Left lung (tissue), 10 donors: Measurements from ENCODE around the gene SAG. TPM values are rescaled to one million over a fixed set of nuclear protein-coding genes. Genes with fewer than 3 reads are reported as not detected.

ENCODE experiments used
- ATAC-seq: fragments of 200-7000 bp; cut with Tn5 transposase; one replicate; pipeline ENCODE4 v1.9.1; 2020; ENCODE audit warnings: moderate library complexity
- DNase-seq, 4 donors: peaks; one replicate each; pipeline ENCODE4 v3.0.0-alpha.2; 2013 to 2020
- H3K27ac ChIP-seq, 2 donors: fragments of 200-600 bp; sonication (generic) in 1 of 2; one replicate each; pipeline versions ENCODE4 v1.5.0 to v1.8.0; 2020 to 2021
- H3K27me3 ChIP-seq, 2 donors: fragments of 200-600 bp; sonication (generic) in 1 of 2; one replicate each; pipeline versions ENCODE4 v1.5.0 to v1.8.0; 2020 to 2021
- H3K36me3 ChIP-seq, 2 donors: fragments of 200-600 bp; sonication (generic) in 1 of 2; one replicate each; pipeline versions ENCODE4 v1.5.0 to v1.8.0; 2020 to 2021
- H3K4me1 ChIP-seq, 2 donors: fragments of 200-600 bp; one replicate each; pipeline ENCODE4 v1.8.0; 2021
- H3K4me3 ChIP-seq, 2 donors: fragments of 200-600 bp; sonication (generic) in 1 of 2; one replicate each; pipeline versions ENCODE4 v1.5.0 to v1.8.0; 2020 to 2021; ENCODE audit warnings: mild to moderate bottlenecking in 1 of 2
- H3K9me3 ChIP-seq, 2 donors: fragments of 200-600 bp; sonication (generic) in 1 of 2; one replicate each; pipeline versions ENCODE4 v1.5.0 to v1.8.0; 2020 to 2021
- CTCF ChIP-seq, 2 donors: fragments of 200-600 bp; sonication (generic) in 1 of 2; IDR thresholded peaks; one replicate each; pipeline versions ENCODE4 v1.5.0 to v1.8.0; 2021; ENCODE audit warnings: antibody characterized with exemption in 2 of 2
- intact Hi-C, 2 donors: fragments of 100-400 bp; cut with DNase I; formaldehyde crosslinking; loops; one replicate each; pipeline versions ENCODE4 v1.11.2 to v1.14.2; 2022
- polyA plus RNA-seq, 6 donors: library from polyadenylated mRNA; unstranded; fragments of 120-200 nt; gene quantifications; one replicate each; pipeline ENCODE4 v1.2.1, GENCODE V29; 2013; ENCODE audit not compliant: insufficient read length in 6 of 6
- total RNA-seq, 2 donors: library from RNA; stranded (reverse); fragmentation: NEBNext Ultra II Directional; extraction: Animal tissue kit (Norgen Biotek cat#: 25700); gene quantifications; one replicate each; pipeline ENCODE4 v1.2.1, GENCODE V29; 2021
- donor health status: DM: no; HTN: yes; CAD: no.
- donor health status: DM: no; HTN: no; CAD: no.

Gene SAG
- total and polyA plus RNA-seq, 8 donors = 0.08 to 0.24 (median 0.19) TPM; not detected in 2

- no peak for ATAC-seq
- no peak for TF ChIP-seq CTCF (IDR thresholded peaks at IDR 0.05)
- no peaks in the 10 kb centered on the region for H3K4me1 ChIP-seq
- no peaks in the 10 kb centered on the region for H3K27me3 ChIP-seq
- peaks cover 0 to 59% of the 10 kb centered on the region in 2 donors for H3K36me3 ChIP-seq
- no peak overlapping the region for H3K27ac ChIP-seq
- no peaks in the 10 kb centered on the region for H3K9me3 ChIP-seq
- DNase-seq = no peak
- intact Hi-C loops = no loop called here
- H3K4me3 ChIP-seq = no peak overlapping the region
Observed at GRCh38 chr2:233295891-233296290, 11.7 kb upstream of the SAG start.

DNA sequence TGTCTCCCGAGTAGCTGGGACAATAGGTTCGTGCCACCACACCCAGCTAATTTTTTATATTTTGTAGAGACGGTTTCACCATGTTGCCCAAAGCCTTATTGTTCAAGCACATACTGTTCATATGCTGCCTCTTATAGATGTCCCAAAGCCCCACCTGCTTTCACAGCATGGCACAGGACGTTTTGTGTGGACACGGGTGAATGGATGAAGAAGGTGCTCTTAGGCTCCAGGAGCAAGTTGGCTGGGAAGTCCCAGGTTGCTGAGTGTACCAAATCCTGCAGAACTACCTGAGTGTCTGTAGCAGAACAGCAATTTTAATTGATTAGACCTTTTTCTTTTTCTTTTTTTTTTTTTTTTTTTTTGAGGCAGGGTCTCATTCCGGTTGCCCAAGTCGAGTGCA, 10.5 kb upstream of the SAG start:
- DNase-seq = no peak
- TF ChIP-seq CTCF (IDR thresholded peaks at IDR 0.05) = no peak
- intact Hi-C loops = no loop called here
- H3K9me3 ChIP-seq = no peaks in the 10 kb centered on the region
- no peak overlapping the region for H3K27ac ChIP-seq
- H3K4me3 ChIP-seq = no peak overlapping the region
- H3K36me3 ChIP-seq = peaks cover 0 to 47% of the 10 kb centered on the region in 2 donors
- ATAC-seq = no peak
- no peaks in the 10 kb centered on the region for H3K4me1 ChIP-seq
- H3K27me3 ChIP-seq = no peaks in the 10 kb centered on the region

DNA sequence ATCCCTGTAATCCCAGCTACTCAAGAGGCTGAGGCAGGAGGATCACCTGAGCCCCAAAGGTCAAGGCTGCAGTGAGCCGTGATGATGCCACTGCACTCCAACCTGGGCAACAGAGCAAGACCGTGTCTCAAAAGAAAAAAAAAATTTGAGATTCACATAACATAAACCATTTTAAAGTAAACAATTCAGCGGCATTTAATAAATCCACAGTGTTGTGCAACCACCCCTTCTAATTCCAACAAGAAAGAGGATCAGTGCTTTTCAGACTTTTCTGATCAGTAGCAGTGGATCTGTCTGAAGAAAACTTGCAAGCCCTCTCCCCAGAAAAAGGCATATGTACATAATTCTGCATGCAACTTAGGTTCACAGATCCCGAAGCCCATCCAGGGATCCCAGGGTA, 7.2 kb upstream of the SAG start:
- DNase-seq = no peak
- intact Hi-C loops = no loop called here
- no peak for ATAC-seq
- no peak for TF ChIP-seq CTCF (IDR thresholded peaks at IDR 0.05)
- H3K27me3 ChIP-seq = no peaks in the 10 kb centered on the region
- H3K27ac ChIP-seq = no peak overlapping the region
- peaks cover 0 to 14% of the 10 kb centered on the region in 2 donors for H3K36me3 ChIP-seq
- H3K9me3 ChIP-seq = no peaks in the 10 kb centered on the region
- H3K4me3 ChIP-seq = no peak overlapping the region
- H3K4me1 ChIP-seq = no peaks in the 10 kb centered on the region

- no peak for ATAC-seq
Observed at GRCh38 chr2:233301248-233301647, 6.4 kb upstream of the SAG start.

DNA sequence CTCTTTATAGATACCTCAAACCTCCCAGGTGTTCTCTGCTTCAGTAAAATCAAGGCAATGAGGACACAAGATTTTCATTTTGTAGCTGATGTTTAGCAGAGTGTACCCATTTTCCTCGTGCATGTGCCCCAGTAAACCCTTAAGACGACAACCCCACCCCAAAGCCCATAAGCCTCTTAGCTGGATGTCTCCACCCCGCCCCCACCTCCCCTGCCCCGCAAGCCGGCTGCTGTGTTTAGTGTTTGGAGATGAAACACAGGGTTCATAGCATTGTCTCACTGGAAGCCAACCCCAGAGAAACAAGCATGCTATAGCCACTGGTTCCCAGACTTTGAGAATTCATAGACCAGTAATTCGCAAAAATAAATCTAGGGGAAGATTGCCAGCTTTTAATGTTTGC, 5.8 kb upstream of the SAG start:
- H3K27me3 ChIP-seq = no peaks in the 10 kb centered on the region
- no peaks in the 10 kb centered on the region for H3K9me3 ChIP-seq
- ATAC-seq = no peak
- no peak overlapping the region for H3K4me3 ChIP-seq
- no peaks in the 10 kb centered on the region for H3K4me1 ChIP-seq
- peaks cover 0 to 1% of the 10 kb centered on the region in 2 donors for H3K36me3 ChIP-seq
- DNase-seq = no peak
- no peak for TF ChIP-seq CTCF (IDR thresholded peaks at IDR 0.05)
- intact Hi-C loops = no loop called here
- no peak overlapping the region for H3K27ac ChIP-seq

More at GRCh38 chr2:233301248-233301647, 6.4 kb upstream of the SAG start:
- DNase-seq = no peak
- H3K4me3 ChIP-seq = no peak overlapping the region
- no peaks in the 10 kb centered on the region for H3K9me3 ChIP-seq
- no peak overlapping the region for H3K27ac ChIP-seq
- no peaks in the 10 kb centered on the region for H3K27me3 ChIP-seq
- intact Hi-C loops = no loop called here
- peaks cover 0 to 5% of the 10 kb centered on the region in 2 donors for H3K36me3 ChIP-seq
- no peaks in the 10 kb centered on the region for H3K4me1 ChIP-seq
- no peak for TF ChIP-seq CTCF (IDR thresholded peaks at IDR 0.05)
